ENCODE data around the gene TENM4.

GRCh38 chr11:79237703-79238102, 203.1 kb downstream of the TENM4 start:
- TF ChIP-seq REST (IDR thresholded peaks at IDR 0.05) (no peak), POLR2A (IDR thresholded peaks at IDR 0.05; ENCODE audit: low read length) (no peak), CTCF (IDR thresholded peaks at IDR 0.05) (no peak), RFX5 (IDR thresholded peaks at IDR 0.05) (no peak), HOXA7 (CRISPR knock-in tag; IDR thresholded peaks at IDR 0.05) (no peak), USF2 (IDR thresholded peaks at IDR 0.05) (no peak), RNF2 (IDR thresholded peaks at IDR 0.05; ENCODE audit: borderline replicate concordance, low read depth) (no peak), NR3C1 (IDR thresholded peaks at IDR 0.05) (no peak), E2F6 (IDR thresholded peaks at IDR 0.05; ENCODE audit: borderline replicate concordance, low read depth) (no peak), CHD2 (IDR thresholded peaks at IDR 0.05; ENCODE audit: low read length, partially characterized antibody) (no peak), PBX3 (IDR thresholded peaks at IDR 0.05) (no peak), PHF8 (IDR thresholded peaks at IDR 0.05; ENCODE audit: borderline replicate concordance, low read depth) (no peak), GATA3 (IDR thresholded peaks at IDR 0.05; ENCODE audit: borderline replicate concordance) (no peak), EP300 (IDR thresholded peaks at IDR 0.05) (no peak)
